ENCODE measurements around the gene MEF2D.

The MEF2D gene

GRCh38 chr1:156455362-156455761 is 45.2 kb downstream of the MEF2D start:
- Histone ChIP-seq H3K36me3 (ENCODE audit: control insufficient read depth in 2 of 2, insufficient read depth in 1 of 2, low read length in 2 of 2) (no peaks in the 10 kb centered on the region), H3K4me3 (ENCODE audit: low read depth, low read length) (no peak overlapping the region)

GRCh38 chr1:156452907-156453306 is 47.7 kb downstream of the MEF2D start:
- Histone ChIP-seq H3K9me3 (ENCODE audit: control insufficient read depth, insufficient read depth, low read depth, low read length) (no peaks in the 10 kb centered on the region), H3K36me3 (ENCODE audit: control insufficient read depth in 2 of 2, insufficient read depth in 1 of 2, low read length in 2 of 2) (no peaks in the 10 kb centered on the region), H3K4me3 (ENCODE audit: low read depth, low read length) (no peak overlapping the region), H3K4me1 (ENCODE audit: control insufficient read depth, insufficient read depth, low read length) (no peaks in the 10 kb centered on the region), H3K27ac (ENCODE audit: extremely low read depth, low read depth, low read length) (no peak overlapping the region)
- POLR2A ChIA-PET = interaction anchor here (1.2 kb wide), 1 partner anchor 139 kb away, joined by 3 read pairs; the partner anchor contains the start of gene NAXE
- CTCF ChIA-PET = interaction anchor here (1.0 to 12.1 kb wide), 2 partner anchors 28 to 69 kb away, joined by 4 to 439 read pairs; no protein-coding TSS in a partner anchor
- TF ChIP-seq ZNF664 (tag by site-specific recombination; IDR thresholded peaks at IDR 0.05) (no peak), ZNF214 (tag by site-specific recombination; IDR thresholded peaks at IDR 0.05; ENCODE audit: borderline replicate concordance) (no peak), ZNF426 (tag by site-specific recombination; IDR thresholded peaks at IDR 0.05) (no peak), ZFP3 (tag by site-specific recombination; IDR thresholded peaks at IDR 0.05; ENCODE audit: low read depth) (no peak), ZNF624 (tag by site-specific recombination; IDR thresholded peaks at IDR 0.05) (no peak), TRIM28 (IDR thresholded peaks at IDR 0.05; ENCODE audit: borderline replicate concordance, low read length) (no peak), ZNF341 (tag by site-specific recombination; IDR thresholded peaks at IDR 0.05; ENCODE audit: low read depth) (no peak), ZNF596 (tag by site-specific recombination; IDR thresholded peaks at IDR 0.05) (no peak), ZIC2 (tag by site-specific recombination; IDR thresholded peaks at IDR 0.05) (no peak), MEIS1 (CRISPR knock-in tag; IDR thresholded peaks at IDR 0.05; ENCODE audit: borderline replicate concordance) (no peak), REST (tag by site-specific recombination; IDR thresholded peaks at IDR 0.05) (no peak), ZNF785 (tag by site-specific recombination; IDR thresholded peaks at IDR 0.05) (no peak), ZNF19 (tag by site-specific recombination; IDR thresholded peaks at IDR 0.05; ENCODE audit: low read depth) (no peak)

More at GRCh38 chr1:156455362-156455761, 45.2 kb downstream of the MEF2D start:
- ChIA-PET CTCF (interaction anchor here (0.6 to 12.1 kb wide), 11 partner anchors 9 to 114 kb away, joined by 3 to 439 read pairs (median 4); no protein-coding TSS in a partner anchor), POLR2A (no interaction called here)
- no peak overlapping the region for H3K27ac ChIP-seq (ENCODE audit: extremely low read depth, low read depth, low read length)
- TF ChIP-seq KLF16 (tag by site-specific recombination; IDR thresholded peaks at IDR 0.05) (no peak), YY1 (tag by site-specific recombination; IDR thresholded peaks at IDR 0.05) (no peak), SETDB1 (IDR thresholded peaks at IDR 0.05; ENCODE audit: insufficient read length, low read length) (no peak), ZNF19 (tag by site-specific recombination; IDR thresholded peaks at IDR 0.05; ENCODE audit: low read depth) (no peak), ZNF596 (tag by site-specific recombination; IDR thresholded peaks at IDR 0.05) (no peak), ZNF560 (tag by site-specific recombination; IDR thresholded peaks at IDR 0.05; ENCODE audit: borderline replicate concordance) (no peak), PRDM4 (tag by site-specific recombination; IDR thresholded peaks at IDR 0.05) (no peak)
- no peaks in the 10 kb centered on the region for H3K4me1 ChIP-seq (ENCODE audit: control insufficient read depth, insufficient read depth, low read length)
- H3K9me3 ChIP-seq (ENCODE audit: control insufficient read depth, insufficient read depth, low read depth, low read length) = no peaks in the 10 kb centered on the region
